ENCODE data around the gene PROX1. TPM values are rescaled to one million over a fixed set of nuclear protein-coding genes. Genes with fewer than 3 reads are reported as not detected.

The PROX1 gene
- total RNA-seq, 1 experiment from 2014 or later, result 0.94 TPM

GRCh38 chr1:214022229-214022791 is 34.5 kb downstream of the PROX1 start:
- no peak for DNase-seq (ENCODE audit: low spot score)

GRCh38 chr1:214022810-214023425 is 35.1 kb downstream of the PROX1 start:
- DNase-seq (ENCODE audit: low spot score), result no peak

- no peak for DNase-seq (ENCODE audit: low spot score)
Measured at GRCh38 chr1:214026985-214027384, 39.2 kb downstream of the PROX1 start.

GRCh38 chr1:214027498-214027897 is 39.7 kb downstream of the PROX1 start:
- no peak for DNase-seq (ENCODE audit: low spot score)

- DNase-seq (ENCODE audit: low spot score), result no peak
Measured at GRCh38 chr1:214028095-214028494, 40.3 kb downstream of the PROX1 start.

- no peak for DNase-seq (ENCODE audit: low spot score)
Measured at GRCh38 chr1:214028649-214029406, 41.1 kb downstream of the PROX1 start.

GRCh38 chr1:214029796-214030195 is 42.0 kb downstream of the PROX1 start:
- no peak for DNase-seq (ENCODE audit: low spot score)

GRCh38 chr1:214031267-214031650 is 43.5 kb downstream of the PROX1 start:
- DNase-seq (ENCODE audit: low spot score), result no peak

- no peak for DNase-seq (ENCODE audit: low spot score)
Measured at GRCh38 chr1:214037468-214037867, 49.7 kb downstream of the PROX1 start.

- no peak for DNase-seq (ENCODE audit: low spot score)
Measured at GRCh38 chr1:214039394-214040018, 51.7 kb downstream of the PROX1 start.

- DNase-seq (ENCODE audit: low spot score), result no peak
Measured at GRCh38 chr1:214043167-214043566, 55.4 kb downstream of the PROX1 start.

- no peak for DNase-seq (ENCODE audit: low spot score)
Measured at GRCh38 chr1:214044438-214045214, 56.9 kb downstream of the PROX1 start.

GRCh38 chr1:214050513-214051401 is 63.0 kb downstream of the PROX1 start:
- DNase-seq (ENCODE audit: low spot score), result no peak

- DNase-seq (ENCODE audit: low spot score), result no peak
Measured at GRCh38 chr1:214051786-214052185, 64.0 kb downstream of the PROX1 start.

- DNase-seq (ENCODE audit: low spot score), result no peak
Measured at GRCh38 chr1:214058076-214058475, 70.3 kb downstream of the PROX1 start.

GRCh38 chr1:214066190-214066589 is 78.4 kb downstream of the PROX1 start:
- DNase-seq (ENCODE audit: low spot score), result no peak

- DNase-seq (ENCODE audit: low spot score), result no peak
Measured at GRCh38 chr1:214066936-214067335, 79.2 kb downstream of the PROX1 start.

GRCh38 chr1:214067397-214067796 is 79.6 kb downstream of the PROX1 start:
- no peak for DNase-seq (ENCODE audit: low spot score)

- DNase-seq (ENCODE audit: low spot score), result no peak
Measured at GRCh38 chr1:214067853-214068703, 80.3 kb downstream of the PROX1 start.

GRCh38 chr1:214068979-214069378 is 81.2 kb downstream of the PROX1 start:
- DNase-seq (ENCODE audit: low spot score), result no peak
